Keratinocyte (primary cell): ENCODE measurements around the gene MAD1L1. TPM values are rescaled to one million over a fixed set of nuclear protein-coding genes. Genes with fewer than 3 reads are reported as not detected.

Experiments
- DNase-seq: peaks from one replicate; pipeline ENCODE4 v3.0.0-alpha.2; 2011; ENCODE audit warnings: low read depth, missing footprints, low spot score
- FAIRE-seq: peaks from 2 replicates; lab custom pipeline; 2011; peaks lifted over from hg19 to GRCh38; lab: Jason Lieb, UNC
- H2AFZ ChIP-seq: 2 replicates; pipeline ENCODE4 v1.6.0; 2012; ENCODE audit warnings: low read length, control low read depth, inconsistent platforms; ENCODE audit not compliant: control insufficient read depth
- H3K27ac ChIP-seq: 2 replicates; pipeline ENCODE4 v1.5.1; 2011; ENCODE audit warnings: low read length; ENCODE audit not compliant: control insufficient read depth, insufficient read depth
- H3K27me3 ChIP-seq: 3 replicates; pipeline ENCODE4 v1.6.0; 2011; ENCODE audit warnings: low read length; ENCODE audit not compliant: control insufficient read depth, insufficient read depth; ENCODE audit errors: extremely low read depth
- H3K36me3 ChIP-seq, 2 experiments: 2 replicates in 1 of 2; 3 replicates in 1 of 2; pipeline ENCODE4 v1.5.1; 2011; ENCODE audit warnings: low read length in 2 of 2, mild to moderate bottlenecking in 1 of 2; ENCODE audit not compliant: control insufficient read depth in 2 of 2, insufficient read depth in 2 of 2; ENCODE audit errors: extremely low read depth in 1 of 2
- H3K4me1 ChIP-seq: 3 replicates; pipeline ENCODE4 v1.5.1; 2011; ENCODE audit warnings: low read length; ENCODE audit not compliant: control insufficient read depth, insufficient read depth; ENCODE audit errors: extremely low read depth
- H3K4me2 ChIP-seq: 3 replicates; pipeline ENCODE4 v1.6.0; 2011; ENCODE audit warnings: low read depth, low read length; ENCODE audit not compliant: control insufficient read depth, insufficient read depth; ENCODE audit errors: extremely low read depth
- H3K4me3 ChIP-seq, 3 experiments: fragments of 200-600 bp in 1 of 3; sonication (generic) in 1 of 3; 2 replicates in 2 of 3; 3 replicates in 1 of 3; pipeline ENCODE4 v1.5.1; 2011 to 2016; ENCODE audit warnings: low read length in 3 of 3, mild to moderate bottlenecking in 3 of 3, control low read depth in 2 of 3, inconsistent platforms in 1 of 3, low read depth in 1 of 3, mixed read lengths in 1 of 3, mixed run types in 1 of 3, moderate library complexity in 1 of 3; ENCODE audit not compliant: control insufficient read depth in 2 of 3, insufficient read depth in 2 of 3; ENCODE audit errors: extremely low read depth in 1 of 3
- H3K79me2 ChIP-seq: 2 replicates; pipeline ENCODE4 v1.6.0; 2012; ENCODE audit warnings: low read length; ENCODE audit not compliant: control insufficient read depth, insufficient read depth
- H3K9ac ChIP-seq: 3 replicates; pipeline ENCODE4 v1.6.0; 2011; ENCODE audit warnings: low read length; ENCODE audit not compliant: control insufficient read depth, insufficient read depth; ENCODE audit errors: extremely low read depth
- H3K9me1 ChIP-seq: 3 replicates; pipeline ENCODE4 v1.6.0; 2011; ENCODE audit warnings: low read length; ENCODE audit not compliant: control insufficient read depth, insufficient read depth; ENCODE audit errors: extremely low read depth
- H3K9me3 ChIP-seq: 2 replicates; pipeline ENCODE4 v1.5.1; 2012; ENCODE audit warnings: low read depth, low read length; ENCODE audit not compliant: control insufficient read depth
- H4K20me1 ChIP-seq: 3 replicates; pipeline ENCODE4 v1.6.0; 2011; ENCODE audit warnings: low read length; ENCODE audit not compliant: control insufficient read depth, insufficient read depth; ENCODE audit errors: extremely low read depth
- EZH2 ChIP-seq: IDR thresholded peaks from one replicate; pipeline ENCODE4 v1.6.1; 2012; ENCODE audit warnings: inconsistent platforms, mild to moderate bottlenecking, low read length, moderate library complexity
- dilution Hi-C: fragments of 300-500 bp; cut with MboI; formaldehyde crosslinking; loops from one replicate; pipeline ENCODE4 v1.7.0; 2020; ENCODE audit warnings: low sequenced_read_pairs; ENCODE audit not compliant: extremely low pct_ligation_motif_present
- polyA plus RNA-seq, 5 experiments: library from polyadenylated mRNA; depleted of rRNA in 3 of 5; stranded (reverse) in 3 of 5; stranded (forward) in 1 of 5; unstranded in 1 of 5; fragments of >200 nt; gene quantifications; 1 replicate in 1 of 5; 2 replicates in 3 of 5; 3 replicates in 1 of 5; pipeline versions ENCODE4 v1.2.1 to v1.2.3, GENCODE V29; 2011 to 2012; ENCODE audit warnings: missing spikeins in 2 of 5, low read depth in 1 of 5, low replicate concordance in 1 of 5
- TF ChIP-seq, protein P1 (sequence below), 3 experiments: IDR thresholded peaks in 1 of 3; conservative IDR thresholded peaks in 1 of 3; optimal IDR thresholded peaks in 1 of 3; 2 replicates in 2 of 3; 3 replicates in 1 of 3; pipeline versions ENCODE3 to v1.5.1; 2011; ENCODE audit warnings: low read length in 3 of 3, mild to moderate bottlenecking in 3 of 3, moderate library complexity in 2 of 3, control low read depth in 1 of 3, inconsistent platforms in 1 of 3; ENCODE audit not compliant: insufficient read depth in 2 of 3; ENCODE audit errors: extremely low read depth in 1 of 3

MAD1L1 gene
- polyA plus RNA-seq, 1 donor (not counting 4 experiments of a cell fraction or from before 2014, with no cell fraction given): 18.0 TPM

DNA sequence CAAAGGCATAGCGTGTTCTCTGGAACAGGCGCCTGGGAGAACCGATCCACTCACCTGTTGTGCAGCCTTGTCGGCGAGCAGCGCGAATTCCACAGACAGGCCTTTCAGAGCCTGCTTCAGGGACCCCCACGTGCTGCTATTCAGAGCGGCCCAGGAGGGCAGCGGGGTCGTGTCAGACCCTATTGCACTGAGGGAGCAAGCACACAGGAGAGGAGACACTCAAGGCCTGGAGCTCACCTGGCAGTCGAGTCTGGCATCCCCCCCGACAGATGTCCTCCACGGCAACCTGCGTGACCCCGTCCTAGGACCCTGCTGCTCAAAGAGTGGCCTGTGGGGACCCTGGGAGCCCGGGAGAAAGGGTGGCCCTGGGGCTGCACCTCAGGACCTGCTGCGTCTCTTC lies 30.4 kb upstream of the MAD1L1 start:
- no peak overlapping the region for H3K4me2 ChIP-seq
- H3K9ac ChIP-seq: no peak overlapping the region
- DNase-seq: no peak
- FAIRE-seq: no peak
- H3K79me2 ChIP-seq: no peaks in the 10 kb centered on the region
- H3K4me1 ChIP-seq: peaks cover 4% of the 10 kb centered on the region
- no peak overlapping the region for H3K4me3 ChIP-seq
- H3K9me3 ChIP-seq: no peaks in the 10 kb centered on the region
- no peaks in the 10 kb centered on the region for H3K27me3 ChIP-seq
- dilution Hi-C loops: no loop called here
- no peak overlapping the region for H3K27ac ChIP-seq
- H4K20me1 ChIP-seq: peaks cover 4% of the 10 kb centered on the region
- H2AFZ ChIP-seq: no peak overlapping the region
- H3K36me3 ChIP-seq: peaks cover 2% of the 10 kb centered on the region in 2 experiments
- TF ChIP-seq, protein P1, sequence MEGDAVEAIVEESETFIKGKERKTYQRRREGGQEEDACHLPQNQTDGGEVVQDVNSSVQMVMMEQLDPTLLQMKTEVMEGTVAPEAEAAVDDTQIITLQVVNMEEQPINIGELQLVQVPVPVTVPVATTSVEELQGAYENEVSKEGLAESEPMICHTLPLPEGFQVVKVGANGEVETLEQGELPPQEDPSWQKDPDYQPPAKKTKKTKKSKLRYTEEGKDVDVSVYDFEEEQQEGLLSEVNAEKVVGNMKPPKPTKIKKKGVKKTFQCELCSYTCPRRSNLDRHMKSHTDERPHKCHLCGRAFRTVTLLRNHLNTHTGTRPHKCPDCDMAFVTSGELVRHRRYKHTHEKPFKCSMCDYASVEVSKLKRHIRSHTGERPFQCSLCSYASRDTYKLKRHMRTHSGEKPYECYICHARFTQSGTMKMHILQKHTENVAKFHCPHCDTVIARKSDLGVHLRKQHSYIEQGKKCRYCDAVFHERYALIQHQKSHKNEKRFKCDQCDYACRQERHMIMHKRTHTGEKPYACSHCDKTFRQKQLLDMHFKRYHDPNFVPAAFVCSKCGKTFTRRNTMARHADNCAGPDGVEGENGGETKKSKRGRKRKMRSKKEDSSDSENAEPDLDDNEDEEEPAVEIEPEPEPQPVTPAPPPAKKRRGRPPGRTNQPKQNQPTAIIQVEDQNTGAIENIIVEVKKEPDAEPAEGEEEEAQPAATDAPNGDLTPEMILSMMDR (optimal IDR thresholded peaks at IDR 0.05 in 1 of 3, IDR thresholded peaks at IDR 0.05 in 1 of 3, conservative IDR thresholded peaks at IDR 0.05 in 1 of 3; ENCODE audit: extremely low read depth in 1 of 3, insufficient read depth in 2 of 3, low read length in 3 of 3): no peak
- TF ChIP-seq EZH2: no peak
- H3K9me1 ChIP-seq: peaks cover 5% of the 10 kb centered on the region

DNA sequence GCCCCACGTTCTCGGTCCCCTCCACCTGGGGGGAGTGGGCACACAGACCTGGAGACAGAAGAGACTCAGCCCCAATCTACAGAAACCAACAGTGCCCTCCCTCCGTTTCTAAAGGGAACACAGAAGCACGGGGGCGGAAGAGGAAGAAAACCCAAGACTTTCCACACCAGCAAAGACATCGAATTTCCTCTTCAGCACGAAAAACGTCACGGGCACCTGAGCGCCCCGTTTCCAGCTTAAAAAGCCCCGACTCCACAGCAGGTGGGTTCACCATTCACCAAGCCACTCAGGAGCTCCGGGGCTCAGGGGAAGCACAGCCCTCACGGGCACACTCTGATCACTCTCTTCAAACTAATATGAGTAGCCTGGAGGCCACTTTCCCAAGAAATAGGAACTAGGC lies 28.9 kb upstream of the MAD1L1 start:
- Histone ChIP-seq H3K9ac (no peak overlapping the region), H3K4me2 (no peak overlapping the region), H3K9me3 (no peaks in the 10 kb centered on the region), H3K9me1 (peaks cover 5% of the 10 kb centered on the region), H3K4me3 (no peak overlapping the region), H3K27ac (no peak overlapping the region), H2AFZ (no peak overlapping the region), H3K79me2 (no peaks in the 10 kb centered on the region), H3K4me1 (peaks cover 4% of the 10 kb centered on the region), H3K36me3 (peaks cover 2 to 3% of the 10 kb centered on the region in 2 experiments), H3K27me3 (no peaks in the 10 kb centered on the region), H4K20me1 (peaks cover 4% of the 10 kb centered on the region)
- no peak for TF ChIP-seq EZH2
- TF ChIP-seq, protein P1 (optimal IDR thresholded peaks at IDR 0.05 in 1 of 3, IDR thresholded peaks at IDR 0.05 in 1 of 3, conservative IDR thresholded peaks at IDR 0.05 in 1 of 3; ENCODE audit: extremely low read depth in 1 of 3, insufficient read depth in 2 of 3, low read length in 3 of 3): no peak
- no peak for FAIRE-seq
- DNase-seq: no peak
- dilution Hi-C loops: no loop called here
